Measurements from ENCODE around the gene EXOC4.
"Not testable (repeated sequence)": the region's sequence is repeated elsewhere in the genome, so short reads cannot be mapped to it uniquely, and the experiment has no call there.

Gene EXOC4

DNA sequence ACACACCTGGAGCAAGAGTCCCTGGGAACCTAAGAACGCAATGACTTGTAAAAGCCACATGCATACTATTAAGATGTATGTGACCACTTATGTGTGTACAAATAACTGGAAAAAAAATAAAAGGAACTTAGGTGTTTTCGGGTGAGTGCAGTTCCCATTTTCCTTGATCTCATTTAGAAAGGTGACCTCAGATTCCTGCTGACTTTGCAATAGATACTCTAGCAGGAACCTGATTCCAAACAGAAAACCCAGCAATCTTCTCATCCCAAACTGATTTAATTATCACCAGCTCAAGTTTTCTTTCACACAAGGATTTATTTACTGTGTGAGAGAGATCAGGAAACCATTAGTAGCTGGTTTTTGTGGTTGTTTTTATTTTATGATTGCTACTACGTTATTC is 817.8 kb downstream of the EXOC4 start:
- no peak for DNase-seq (ENCODE audit: low read depth in 2 of 2)

- no peak for DNase-seq (ENCODE audit: low read depth in 2 of 2)
These were observed 818.8 kb downstream of the EXOC4 start for GRCh38 chr7:134071355-134072331.

DNA sequence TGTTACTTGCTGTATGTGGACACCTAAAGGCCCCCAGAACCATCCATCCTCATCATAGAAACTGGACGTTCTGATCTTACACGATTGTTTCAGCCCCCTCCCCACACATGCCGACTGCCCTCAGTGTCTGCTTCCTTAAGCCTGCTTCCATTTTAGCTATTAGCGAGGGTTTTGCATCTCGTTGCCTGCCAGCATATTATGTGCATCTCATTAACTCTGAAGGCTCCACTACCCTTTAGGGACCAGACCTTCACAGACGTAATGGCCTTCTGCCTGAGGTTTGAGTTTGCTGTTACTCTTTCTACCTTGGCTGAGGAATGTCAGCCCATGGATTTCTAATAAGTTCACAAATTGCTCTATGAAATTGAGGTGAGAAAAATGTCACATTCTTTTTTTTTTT is 820.4 kb downstream of the EXOC4 start:
- DNase-seq (ENCODE audit: low read depth in 2 of 2): no peak

DNA sequence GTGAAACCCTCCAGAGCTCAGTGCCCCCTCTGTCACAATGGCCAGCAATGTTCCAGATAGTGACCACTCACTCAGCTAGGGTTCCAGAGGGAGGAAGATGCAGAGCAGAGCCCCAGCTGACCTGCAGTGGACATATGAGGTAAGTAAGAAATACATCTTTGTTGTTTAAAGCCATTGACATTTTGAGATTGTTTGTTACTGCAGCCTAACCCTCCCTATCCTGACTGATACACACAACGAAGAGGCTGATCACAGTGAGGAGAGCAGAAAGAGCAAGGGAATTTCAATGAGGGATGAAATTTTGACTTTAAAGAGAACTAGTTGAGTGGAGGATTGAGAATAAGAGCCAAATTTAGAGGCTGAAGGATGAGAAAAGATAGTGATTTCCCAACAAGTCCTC is 822.9 kb downstream of the EXOC4 start:
- no peak for DNase-seq (ENCODE audit: low read depth in 2 of 2)

DNA sequence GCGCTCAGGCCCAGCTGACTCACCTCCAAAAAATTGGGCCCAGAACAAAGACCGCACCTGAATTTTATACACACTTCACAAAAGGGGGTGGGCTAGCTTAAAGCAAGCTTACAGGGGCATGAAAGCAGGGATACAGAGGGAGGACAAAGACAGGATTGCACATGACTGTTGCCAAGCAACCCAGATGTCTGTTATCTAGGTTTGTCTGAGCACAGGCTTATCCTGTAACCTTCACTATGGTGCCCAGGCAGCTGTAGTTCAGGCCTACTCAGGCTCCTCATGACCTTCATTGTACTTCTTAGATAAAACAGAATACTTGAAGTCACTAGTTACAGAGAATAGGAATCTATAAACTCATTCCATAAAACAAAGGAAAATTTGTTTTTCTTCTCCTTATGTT is 824.7 kb downstream of the EXOC4 start:
- DNase-seq (ENCODE audit: low read depth in 2 of 2): not testable (repeated sequence)

- no peak for DNase-seq (ENCODE audit: low read depth in 2 of 2)
These were observed 826.1 kb downstream of the EXOC4 start for GRCh38 chr7:134078991-134079390.

DNA sequence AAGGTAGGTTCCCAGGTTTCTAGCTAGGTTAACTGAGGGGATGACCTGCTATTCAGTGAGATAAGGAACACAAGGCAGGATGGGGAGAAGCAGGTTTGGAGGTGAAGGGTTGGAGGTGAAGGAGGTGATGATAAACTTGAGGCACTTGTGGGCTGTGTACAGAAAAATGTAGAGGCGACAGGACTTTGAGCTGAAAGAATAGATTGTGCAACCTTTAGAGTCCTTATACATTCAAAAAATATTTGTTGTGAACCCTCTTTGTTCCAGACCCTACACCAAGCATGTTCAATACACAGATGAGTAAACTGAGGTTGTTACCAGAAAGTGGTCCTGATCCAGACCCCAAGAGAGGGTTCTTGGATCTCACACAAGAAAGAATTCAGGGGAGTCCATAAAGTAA is 828.8 kb downstream of the EXOC4 start:
- DNase-seq (ENCODE audit: low read depth in 2 of 2): no peak

DNA sequence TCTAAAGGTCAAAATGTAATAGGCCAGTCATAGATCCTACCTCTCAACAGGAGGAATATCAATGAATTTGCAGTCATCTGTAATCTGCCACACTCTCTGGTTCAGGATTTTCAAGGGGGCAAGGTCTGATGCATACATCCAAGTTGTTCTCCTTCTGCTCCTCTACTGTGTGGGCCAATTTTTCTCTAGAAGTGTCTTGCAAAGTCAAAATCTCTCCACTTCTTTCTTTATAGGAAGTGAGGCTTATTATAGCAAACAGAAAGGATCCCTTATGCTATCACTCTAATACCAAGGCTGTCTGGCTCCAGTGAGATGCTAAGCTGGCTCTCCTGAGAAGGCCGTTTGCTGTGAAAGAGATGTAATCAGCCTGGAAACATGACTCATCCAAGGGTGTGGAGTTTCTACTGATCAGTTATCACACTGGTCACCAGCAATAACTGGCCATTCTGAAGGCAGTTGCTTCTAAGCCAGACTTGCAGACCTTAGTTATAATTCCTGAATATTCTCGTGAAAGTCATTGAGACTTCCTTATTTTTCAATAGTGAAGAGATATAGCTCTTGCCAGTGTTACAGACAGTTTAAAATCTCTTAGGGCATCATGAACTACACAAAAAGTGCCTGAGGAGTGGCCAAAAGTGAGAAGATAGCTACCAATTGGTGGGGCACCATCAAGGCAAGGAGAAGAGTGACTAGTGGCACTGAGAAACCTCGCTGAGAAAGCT is 831.0 kb downstream of the EXOC4 start:
- no peak for DNase-seq (ENCODE audit: low read depth in 2 of 2)

DNA sequence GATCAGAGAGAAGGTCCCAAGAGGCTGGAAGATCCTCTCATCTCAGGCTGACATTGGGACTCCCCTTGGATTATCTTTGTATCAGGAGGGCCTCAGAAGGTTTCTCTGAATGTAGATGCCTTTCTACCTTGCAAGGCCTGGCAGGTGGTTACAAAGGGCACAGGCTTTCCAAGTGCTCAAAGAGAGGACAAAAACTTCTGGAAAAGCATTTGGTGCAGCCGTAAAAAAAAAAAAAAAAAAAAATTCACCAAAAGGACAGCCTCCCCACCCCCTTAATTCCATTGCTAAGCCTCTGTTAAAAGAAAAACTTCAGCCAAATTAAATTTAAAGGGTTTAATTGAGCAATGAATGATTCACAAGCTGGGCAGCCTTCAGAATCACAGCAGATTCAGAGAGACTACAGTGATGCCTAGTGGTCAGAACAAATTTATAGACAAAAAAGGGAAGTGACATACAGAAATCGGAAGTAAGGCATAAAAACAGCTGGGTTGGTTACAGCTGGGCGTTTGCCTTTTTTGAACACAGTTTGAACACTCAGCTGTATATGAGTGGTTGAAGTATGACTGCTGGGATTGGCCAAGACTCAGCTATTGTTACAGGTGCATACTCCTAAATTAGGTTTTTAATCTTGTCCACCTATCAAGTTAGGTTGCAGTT is 831.7 kb downstream of the EXOC4 start:
- no peak for DNase-seq (ENCODE audit: low read depth in 2 of 2)

GRCh38 chr7:134085311-134085710 is 832.4 kb downstream of the EXOC4 start:
- no peak for DNase-seq (ENCODE audit: low read depth in 2 of 2)

GRCh38 chr7:134086998-134087735 is 834.3 kb downstream of the EXOC4 start:
- DNase-seq (ENCODE audit: low read depth in 2 of 2): no peak

- no peak for DNase-seq (ENCODE audit: low read depth in 2 of 2)
These were observed 835.3 kb downstream of the EXOC4 start for GRCh38 chr7:134088199-134088598.

DNA sequence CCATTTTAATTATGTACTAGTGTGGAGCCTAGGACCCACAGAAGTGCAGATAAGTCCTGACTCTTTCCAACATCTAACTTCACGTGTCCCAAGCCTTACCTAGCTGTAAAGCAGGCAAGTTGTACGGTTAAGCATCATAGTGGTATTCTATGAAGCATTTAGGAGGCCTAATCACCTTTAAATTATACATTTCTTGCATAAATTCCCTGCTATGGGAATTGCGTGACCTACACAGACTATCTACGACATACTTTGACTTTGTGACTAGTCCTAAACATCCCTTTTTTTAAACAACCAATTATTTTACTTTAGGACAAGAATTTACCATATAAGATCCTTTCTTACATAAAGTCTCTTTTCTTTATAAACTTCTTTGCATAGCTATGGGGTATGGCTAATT is 836.6 kb downstream of the EXOC4 start:
- DNase-seq (ENCODE audit: low read depth in 2 of 2): no peak

- DNase-seq (ENCODE audit: low read depth in 2 of 2): no peak
These were observed 845.2 kb downstream of the EXOC4 start for GRCh38 chr7:134098072-134098471.

DNA sequence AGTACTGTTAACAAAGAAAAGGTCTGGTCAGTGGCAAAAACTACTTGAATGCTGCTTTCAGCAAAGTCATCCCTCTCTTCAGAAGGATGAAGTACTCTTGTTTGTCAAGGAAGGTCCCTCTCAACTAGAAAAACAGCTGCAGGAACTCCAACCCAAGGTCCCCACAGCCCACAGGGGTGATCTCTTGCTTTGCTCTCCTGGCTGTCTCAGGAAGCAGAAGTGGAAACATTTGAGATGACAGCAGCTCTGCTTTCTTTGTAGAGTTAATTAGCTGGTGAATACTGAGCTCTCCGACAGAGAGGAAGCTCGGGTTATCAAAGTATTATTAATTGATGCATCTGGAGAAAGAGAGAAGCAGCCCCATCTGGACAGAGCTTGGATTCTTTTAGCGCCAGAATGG is 848.8 kb downstream of the EXOC4 start:
- DNase-seq (ENCODE audit: low read depth in 2 of 2): no peak

DNA sequence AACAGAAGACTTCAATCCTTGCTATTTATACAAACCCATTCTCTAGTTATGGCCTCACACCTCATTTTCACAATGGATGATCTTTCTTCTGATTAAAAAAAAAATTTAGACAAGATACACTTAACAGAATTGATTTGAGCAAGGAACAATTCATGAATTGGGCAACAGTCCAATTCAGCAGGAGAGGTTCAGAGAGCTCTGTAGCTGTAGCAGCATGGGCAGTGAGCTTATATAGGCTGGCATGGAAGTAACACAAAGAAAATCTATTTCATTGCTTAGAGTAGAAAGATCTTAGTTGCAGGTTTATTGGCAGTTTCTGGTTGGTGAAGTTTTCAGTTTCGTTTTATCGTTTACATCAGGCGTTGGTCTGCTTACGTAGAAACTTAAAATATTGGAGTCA is 851.3 kb downstream of the EXOC4 start:
- DNase-seq (ENCODE audit: low read depth in 2 of 2): no peak

DNA sequence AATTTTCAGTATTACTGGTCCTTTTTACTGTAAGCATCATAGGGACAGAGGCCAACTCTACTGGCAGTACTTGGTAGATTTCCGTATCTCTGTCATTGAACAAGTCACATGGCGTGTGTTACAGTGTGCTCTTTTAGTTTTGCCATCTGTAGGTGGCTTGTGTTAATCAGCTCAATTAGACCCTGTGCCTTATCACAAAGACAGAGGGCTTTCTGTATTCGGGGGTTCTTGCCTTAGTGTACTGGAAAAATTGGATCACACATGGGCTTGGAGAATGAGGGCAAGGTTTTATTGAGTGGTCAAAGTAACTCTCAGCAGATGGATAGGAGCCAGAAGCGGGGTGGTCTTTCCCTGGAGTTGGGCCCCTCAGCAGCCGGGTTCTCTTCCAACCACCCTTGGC is 853.0 kb downstream of the EXOC4 start:
- no peak for DNase-seq (ENCODE audit: low read depth in 2 of 2)

DNA sequence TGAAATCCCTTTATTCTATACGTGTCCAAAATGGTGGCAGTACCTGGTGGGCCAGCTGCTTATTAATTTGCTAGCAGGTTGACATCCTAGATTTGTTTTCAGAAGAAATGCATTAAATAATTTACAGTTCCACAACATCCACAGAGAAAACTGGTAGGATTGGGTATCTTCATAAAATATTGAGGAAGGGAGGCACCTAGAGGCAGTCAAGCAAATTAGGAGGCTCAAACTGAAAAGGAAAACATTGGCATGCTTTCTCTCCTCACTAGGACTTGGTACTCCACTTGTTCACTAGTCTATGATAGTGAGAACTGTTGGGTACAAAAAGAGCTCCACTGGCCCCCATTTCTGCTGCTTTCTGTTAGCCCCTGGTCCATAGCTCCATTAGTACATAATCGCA is 855.9 kb downstream of the EXOC4 start:
- DNase-seq (ENCODE audit: low read depth in 2 of 2): no peak

GRCh38 chr7:134113655-134114054 is 860.8 kb downstream of the EXOC4 start:
- DNase-seq (ENCODE audit: low read depth in 2 of 2): no peak

DNA sequence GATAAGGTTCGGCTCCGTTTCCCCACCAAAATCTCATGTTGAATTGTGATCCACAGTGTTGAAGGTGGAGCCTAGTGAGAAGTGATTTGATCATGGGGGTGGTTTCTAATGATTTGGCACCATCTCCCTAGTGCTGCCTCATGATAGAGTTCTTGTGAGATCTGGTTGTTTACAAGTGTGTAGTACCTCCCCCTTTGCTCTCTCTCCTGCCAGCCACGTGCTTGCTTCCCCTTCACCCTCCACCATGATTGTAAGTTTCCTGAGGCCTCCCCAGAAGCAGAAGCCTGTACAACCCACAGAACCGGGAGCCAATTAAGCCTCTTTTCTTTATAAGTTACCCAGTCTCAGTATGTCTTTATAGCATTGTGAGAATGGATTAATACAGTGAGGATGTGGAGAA is 862.1 kb downstream of the EXOC4 start:
- DNase-seq (ENCODE audit: low read depth in 2 of 2): no peak
